Suprapubic skin (tissue), 4 donors: Measurements from ENCODE around the gene PWWP2A.

Experiments used
- EP300 ChIP-seq: sonication (generic); formaldehyde crosslinking; IDR thresholded peaks from one replicate; pipeline ENCODE4 v1.6.1; 2017; ENCODE audit warnings: antibody characterized with exemption
- POLR2A ChIP-seq, 2 donors: fragments of 450-650 bp; IDR thresholded peaks; one replicate each; pipeline ENCODE4 v1.6.1; 2017; ENCODE audit warnings: antibody characterized with exemption in 2 of 2, mild to moderate bottlenecking in 2 of 2, moderate library complexity in 2 of 2
- POLR2AphosphoS5 ChIP-seq, 3 donors: sonication (generic); formaldehyde crosslinking; IDR thresholded peaks; one replicate each; pipeline ENCODE4 v1.6.1; 2017; ENCODE audit warnings: antibody characterized with exemption in 3 of 3
- TF ChIP-seq, protein P1 (sequence below), 2 donors: fragments of 200-600 bp in 1 of 2; fragments of 450-650 bp in 1 of 2; sonication (generic) in 1 of 2; IDR thresholded peaks; one replicate each; pipeline ENCODE4 v1.5.1; 2016 to 2019; ENCODE audit warnings: antibody characterized with exemption in 2 of 2, mild to moderate bottlenecking in 1 of 2, moderate library complexity in 1 of 2

DNA sequence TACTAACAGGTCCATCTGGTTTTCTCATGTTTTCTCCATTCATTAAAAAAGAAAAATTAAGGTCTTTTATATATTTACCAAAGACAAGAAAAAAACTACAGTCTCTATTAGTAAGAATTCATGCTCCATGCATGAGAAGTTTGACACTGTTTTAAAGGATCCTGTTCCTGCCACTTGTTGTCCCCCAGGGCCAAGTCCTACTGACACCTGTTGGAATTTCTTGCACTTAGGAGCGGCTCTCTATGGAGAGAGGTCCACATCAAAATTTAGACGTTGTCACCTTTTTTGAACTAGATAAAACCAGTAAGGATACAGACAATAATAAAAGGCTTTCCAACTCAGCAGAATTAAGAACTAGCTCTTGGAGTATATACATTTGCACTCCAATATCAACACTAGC, 42.3 kb downstream of the PWWP2A start:
- TF ChIP-seq POLR2A (IDR thresholded peaks at IDR 0.05) = no peak
- TF ChIP-seq POLR2AphosphoS5 (IDR thresholded peaks at IDR 0.05) = no peak
- TF ChIP-seq EP300 = no peak
- TF ChIP-seq, protein P1, sequence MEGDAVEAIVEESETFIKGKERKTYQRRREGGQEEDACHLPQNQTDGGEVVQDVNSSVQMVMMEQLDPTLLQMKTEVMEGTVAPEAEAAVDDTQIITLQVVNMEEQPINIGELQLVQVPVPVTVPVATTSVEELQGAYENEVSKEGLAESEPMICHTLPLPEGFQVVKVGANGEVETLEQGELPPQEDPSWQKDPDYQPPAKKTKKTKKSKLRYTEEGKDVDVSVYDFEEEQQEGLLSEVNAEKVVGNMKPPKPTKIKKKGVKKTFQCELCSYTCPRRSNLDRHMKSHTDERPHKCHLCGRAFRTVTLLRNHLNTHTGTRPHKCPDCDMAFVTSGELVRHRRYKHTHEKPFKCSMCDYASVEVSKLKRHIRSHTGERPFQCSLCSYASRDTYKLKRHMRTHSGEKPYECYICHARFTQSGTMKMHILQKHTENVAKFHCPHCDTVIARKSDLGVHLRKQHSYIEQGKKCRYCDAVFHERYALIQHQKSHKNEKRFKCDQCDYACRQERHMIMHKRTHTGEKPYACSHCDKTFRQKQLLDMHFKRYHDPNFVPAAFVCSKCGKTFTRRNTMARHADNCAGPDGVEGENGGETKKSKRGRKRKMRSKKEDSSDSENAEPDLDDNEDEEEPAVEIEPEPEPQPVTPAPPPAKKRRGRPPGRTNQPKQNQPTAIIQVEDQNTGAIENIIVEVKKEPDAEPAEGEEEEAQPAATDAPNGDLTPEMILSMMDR (IDR thresholded peaks at IDR 0.05) = no peak
